Mammary epithelial cell (primary cell): ENCODE results near the gene AIPL1.

Source experiments
- CTCF ChIP-seq, 2 donors: IDR thresholded peaks in 1 of 2; conservative IDR thresholded peaks in 1 of 2; 2 replicates each; pipeline ENCODE4 v1.5.1; 2011 to 2012; ENCODE audit warnings: inconsistent platforms in 2 of 2, low read length in 2 of 2, mild to moderate bottlenecking in 2 of 2, control low read depth in 1 of 2, low read depth in 1 of 2; ENCODE audit not compliant: insufficient read depth in 1 of 2; ENCODE audit errors: extremely low read depth in 1 of 2
- EZH2 ChIP-seq: IDR thresholded peaks from 2 replicates; pipeline ENCODE4 v1.6.1; 2012; ENCODE audit warnings: low read length, inconsistent platforms, borderline replicate concordance

GRCh38 chr17:6468051-6468790 is 33.3 kb upstream of the AIPL1 start:
- TF ChIP-seq EZH2 (no peak), CTCF (conservative IDR thresholded peaks at IDR 0.05 in 1 of 2, IDR thresholded peaks at IDR 0.05 in 1 of 2; ENCODE audit: extremely low read depth in 1 of 2, insufficient read depth in 1 of 2, low read depth in 1 of 2, low read length in 2 of 2) (no peak)
